Measurements from ENCODE around the gene DOK5. TPM values are rescaled to one million over a fixed set of nuclear protein-coding genes. Genes with fewer than 3 reads are reported as not detected.

The DOK5 gene
- total and polyA plus RNA-seq, 2 donors (not counting 3 experiments of a cell fraction or from before 2014, with no cell fraction given) = 3.5 to 14.2 TPM

GRCh38 chr20:54524849-54525248, 49.5 kb downstream of the DOK5 start:
- DNase-seq (ENCODE audit: low read depth, low spot score) = no peak
- Histone ChIP-seq H3K4me3 (replicated peaks in 1 of 3; ENCODE audit: insufficient read depth in 1 of 3, low read depth in 1 of 3, low read length in 3 of 3) (no peak overlapping the region), H3K9me3 (replicated peaks; ENCODE audit: control insufficient read depth, insufficient read depth, low read length) (no peaks in the 10 kb centered on the region), H3K27me3 (ENCODE audit: control insufficient read depth in 2 of 2, insufficient read depth in 2 of 2, low read length in 2 of 2) (no peaks in the 10 kb centered on the region), H3K36me3 (ENCODE audit: control insufficient read depth in 2 of 2, extremely low read depth in 1 of 2, insufficient read depth in 2 of 2, low read length in 2 of 2) (no peaks in the 10 kb centered on the region), H2AFZ (ENCODE audit: low read depth, low read length) (no peak overlapping the region), H3K27ac (ENCODE audit: insufficient read depth, low read depth, low read length) (no peak overlapping the region), H3K9ac (replicated peaks; ENCODE audit: extremely low read depth, insufficient read depth, low read length) (no peak overlapping the region), H3K4me1 (ENCODE audit: control insufficient read depth, extremely low read depth, insufficient read depth, low read length) (peaks cover 4% of the 10 kb centered on the region), H4K20me1 (replicated peaks; ENCODE audit: control insufficient read depth, extremely low read depth, insufficient read depth, low read length) (no peaks in the 10 kb centered on the region), H3K79me2 (ENCODE audit: control insufficient read depth, insufficient read depth, low read length) (no peaks in the 10 kb centered on the region), H3K4me2 (ENCODE audit: insufficient read depth, low read length) (no peak overlapping the region), H3K9me1 (replicated peaks; ENCODE audit: control insufficient read depth, extremely low read depth, insufficient read depth, low read length) (no peaks in the 10 kb centered on the region)
- TF ChIP-seq POLR2A (IDR thresholded peaks at IDR 0.05; ENCODE audit: low read depth, low read length) = no peak
- no peak for TF ChIP-seq JUN (IDR thresholded peaks at IDR 0.05; ENCODE audit: borderline replicate concordance, insufficient read depth, insufficient read length, low read depth)
- TF ChIP-seq POLR2AphosphoS5 (IDR thresholded peaks at IDR 0.05; ENCODE audit: insufficient read depth, low read depth, low read length) = no peak
- TF ChIP-seq FOS (IDR thresholded peaks at IDR 0.05; ENCODE audit: borderline replicate concordance, insufficient read depth, low read length) = no peak
- TF ChIP-seq, protein P1, sequence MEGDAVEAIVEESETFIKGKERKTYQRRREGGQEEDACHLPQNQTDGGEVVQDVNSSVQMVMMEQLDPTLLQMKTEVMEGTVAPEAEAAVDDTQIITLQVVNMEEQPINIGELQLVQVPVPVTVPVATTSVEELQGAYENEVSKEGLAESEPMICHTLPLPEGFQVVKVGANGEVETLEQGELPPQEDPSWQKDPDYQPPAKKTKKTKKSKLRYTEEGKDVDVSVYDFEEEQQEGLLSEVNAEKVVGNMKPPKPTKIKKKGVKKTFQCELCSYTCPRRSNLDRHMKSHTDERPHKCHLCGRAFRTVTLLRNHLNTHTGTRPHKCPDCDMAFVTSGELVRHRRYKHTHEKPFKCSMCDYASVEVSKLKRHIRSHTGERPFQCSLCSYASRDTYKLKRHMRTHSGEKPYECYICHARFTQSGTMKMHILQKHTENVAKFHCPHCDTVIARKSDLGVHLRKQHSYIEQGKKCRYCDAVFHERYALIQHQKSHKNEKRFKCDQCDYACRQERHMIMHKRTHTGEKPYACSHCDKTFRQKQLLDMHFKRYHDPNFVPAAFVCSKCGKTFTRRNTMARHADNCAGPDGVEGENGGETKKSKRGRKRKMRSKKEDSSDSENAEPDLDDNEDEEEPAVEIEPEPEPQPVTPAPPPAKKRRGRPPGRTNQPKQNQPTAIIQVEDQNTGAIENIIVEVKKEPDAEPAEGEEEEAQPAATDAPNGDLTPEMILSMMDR (IDR thresholded peaks at IDR 0.05; ENCODE audit: extremely low read depth in 1 of 2, insufficient read depth in 1 of 2, low read depth in 1 of 2, low read length in 2 of 2) = no peak
- TF ChIP-seq MAX (IDR thresholded peaks at IDR 0.05; ENCODE audit: insufficient read depth, insufficient read length) = no peak
- TF ChIP-seq EZH2 (IDR thresholded peaks at IDR 0.05; ENCODE audit: borderline replicate concordance, low read depth, low read length, severe bottlenecking) = no peak
- TF ChIP-seq GATA2 (IDR thresholded peaks at IDR 0.05; ENCODE audit: insufficient read depth, insufficient read length, low read depth, low read length) = no peak
- TF ChIP-seq MYC (IDR thresholded peaks at IDR 0.05; ENCODE audit: low read depth, low read length) = no peak
- intact Hi-C loops (cut with micrococcal nuclease) = loop anchor here (5.0 kb wide), 1 partner anchor 183 kb away; no protein-coding TSS in a partner anchor
- CTCF ChIA-PET = interaction anchor here (1.1 to 1.3 kb wide), 2 partner anchors 9 kb away, joined by 3 to 4 read pairs; no protein-coding TSS in a partner anchor
- POLR2A ChIA-PET = no interaction called here
- FAIRE-seq = no peak
- no TSS peak for BruUV-seq (replicated peaks)
- dilution Hi-C loops (cut with MboI; ENCODE audit: extremely low pct_ligation_motif_present, low sequenced_read_pairs) = no loop called here
